Fibroblast of lung (primary cell): Measurements from ENCODE around the gene OXCT1. TPM values are rescaled to one million over a fixed set of nuclear protein-coding genes. Genes with fewer than 3 reads are reported as not detected.

Experiments used
- DNase-seq, 2 donors: peaks; one replicate each; pipeline versions ENCODE4 v3.0.0 to v3.0.0-alpha.2; 2010; ENCODE audit warnings: low read depth in 2 of 2
- H2AFZ ChIP-seq: 2 replicates; pipeline ENCODE4 v1.5.1; 2012; ENCODE audit warnings: low read length, control low read depth, inconsistent platforms
- H3K27ac ChIP-seq: 2 replicates; pipeline ENCODE4 v1.5.1; 2011; ENCODE audit warnings: low read length, control low read depth; ENCODE audit not compliant: insufficient read depth
- H3K27me3 ChIP-seq: 2 replicates; pipeline ENCODE4 v1.5.1; 2011; ENCODE audit warnings: mild to moderate bottlenecking, low read length; ENCODE audit not compliant: control insufficient read depth, insufficient read depth
- H3K36me3 ChIP-seq: 2 replicates; pipeline ENCODE4 v1.5.1; 2011; ENCODE audit warnings: low read length; ENCODE audit not compliant: control insufficient read depth, insufficient read depth
- H3K4me1 ChIP-seq: 2 replicates; pipeline ENCODE4 v1.5.1; 2011; ENCODE audit warnings: low read length; ENCODE audit not compliant: control insufficient read depth, insufficient read depth; ENCODE audit errors: extremely low read depth
- H3K4me2 ChIP-seq: 2 replicates; pipeline ENCODE4 v1.5.1; 2011; ENCODE audit warnings: low read length, control low read depth; ENCODE audit not compliant: insufficient read depth; ENCODE audit errors: extremely low read depth
- H3K4me3 ChIP-seq, 4 experiments: fragments of 200-600 bp in 1 of 4; sonication (generic) in 1 of 4; replicated peaks in 1 of 4; 2 replicates each; pipeline ENCODE4 v1.5.1; 2011 to 2016; ENCODE audit warnings: low read length in 4 of 4, low read depth in 3 of 4, mild to moderate bottlenecking in 3 of 4, control low read depth in 2 of 4, inconsistent platforms in 1 of 4, mixed read lengths in 1 of 4; ENCODE audit not compliant: insufficient read depth in 1 of 4; ENCODE audit errors: control extremely low read depth in 1 of 4
- H3K79me2 ChIP-seq: 2 replicates; pipeline ENCODE4 v1.5.1; 2012; ENCODE audit warnings: mild to moderate bottlenecking, low read length, inconsistent platforms; ENCODE audit not compliant: control insufficient read depth, insufficient read depth
- H3K9ac ChIP-seq: 2 replicates; pipeline ENCODE4 v1.5.1; 2011; ENCODE audit warnings: mild to moderate bottlenecking, low read length, control low read depth; ENCODE audit not compliant: insufficient read depth
- H3K9me3 ChIP-seq: 2 replicates; pipeline ENCODE4 v1.5.1; 2012; ENCODE audit warnings: low read depth, low read length; ENCODE audit not compliant: control insufficient read depth, insufficient read depth
- H4K20me1 ChIP-seq: 2 replicates; pipeline ENCODE4 v1.5.1; 2011; ENCODE audit warnings: low read length; ENCODE audit not compliant: control insufficient read depth, insufficient read depth; ENCODE audit errors: extremely low read depth
- EZH2 ChIP-seq: IDR thresholded peaks from 2 replicates; pipeline ENCODE4 v1.5.1; 2012; ENCODE audit warnings: low read length, control low read depth, mild to moderate bottlenecking; ENCODE audit errors: missing control alignments
- polyA plus RNA-seq, 2 donors: library from polyadenylated mRNA; depleted of rRNA in 1 of 2; stranded (reverse) in 1 of 2; unstranded in 1 of 2; fragments of >200 nt; gene quantifications; 2 replicates each; pipeline ENCODE4 v1.2.1, GENCODE V29; 2011 to 2012; ENCODE audit warnings: missing spikeins in 1 of 2
- total RNA-seq: library from RNA; depleted of rRNA; stranded (reverse); fragments of >200 nt; gene quantifications from 2 replicates; pipeline ENCODE4 v1.2.1, GENCODE V29; 2014
- TF ChIP-seq, protein P1 (sequence below), 2 donors: IDR thresholded peaks in 1 of 2; conservative IDR thresholded peaks in 1 of 2; 1 replicate in 1 of 2; 2 replicates in 1 of 2; pipeline ENCODE4 v1.5.1; 2011 to 2012; ENCODE audit warnings: low read length in 2 of 2, control low read depth in 1 of 2, inconsistent platforms in 1 of 2, low read depth in 1 of 2, mild to moderate bottlenecking in 1 of 2

The OXCT1 gene
- total and polyA plus RNA-seq, 2 donors (not counting 1 experiment from before 2014, with no cell fraction given): 35.7 to 56.3 TPM

DNA sequence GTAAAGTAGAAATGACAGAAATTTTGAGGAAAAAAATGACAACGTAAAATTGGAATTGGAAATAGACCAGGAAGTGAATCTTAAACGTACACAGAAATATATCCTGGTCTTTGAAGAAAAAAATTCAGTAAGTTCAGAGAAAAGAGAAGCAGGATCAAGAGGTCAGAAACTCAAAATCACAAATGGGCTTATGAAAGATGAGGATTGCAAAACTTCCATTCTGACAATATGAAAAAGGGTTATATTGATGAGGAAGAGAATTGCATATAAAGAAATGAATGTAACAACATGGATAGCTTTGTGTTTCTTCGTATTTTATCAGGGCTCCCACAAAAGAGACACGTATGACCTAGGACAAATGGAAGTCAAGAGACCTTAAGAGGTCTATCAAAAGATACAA lies 58.1 kb downstream of the OXCT1 start:
- H3K9me3 ChIP-seq: no peaks in the 10 kb centered on the region
- no peaks in the 10 kb centered on the region for H3K36me3 ChIP-seq
- no peaks in the 10 kb centered on the region for H4K20me1 ChIP-seq
- no peak overlapping the region for H3K4me2 ChIP-seq
- DNase-seq: no peak
- H3K9ac ChIP-seq: no peak overlapping the region
- H3K27ac ChIP-seq: no peak overlapping the region
- no peaks in the 10 kb centered on the region for H3K79me2 ChIP-seq
- H3K4me1 ChIP-seq: no peaks in the 10 kb centered on the region
- H2AFZ ChIP-seq: no peak overlapping the region
- H3K4me3 ChIP-seq: no peak overlapping the region
- H3K27me3 ChIP-seq: no peaks in the 10 kb centered on the region
- TF ChIP-seq, protein P1, sequence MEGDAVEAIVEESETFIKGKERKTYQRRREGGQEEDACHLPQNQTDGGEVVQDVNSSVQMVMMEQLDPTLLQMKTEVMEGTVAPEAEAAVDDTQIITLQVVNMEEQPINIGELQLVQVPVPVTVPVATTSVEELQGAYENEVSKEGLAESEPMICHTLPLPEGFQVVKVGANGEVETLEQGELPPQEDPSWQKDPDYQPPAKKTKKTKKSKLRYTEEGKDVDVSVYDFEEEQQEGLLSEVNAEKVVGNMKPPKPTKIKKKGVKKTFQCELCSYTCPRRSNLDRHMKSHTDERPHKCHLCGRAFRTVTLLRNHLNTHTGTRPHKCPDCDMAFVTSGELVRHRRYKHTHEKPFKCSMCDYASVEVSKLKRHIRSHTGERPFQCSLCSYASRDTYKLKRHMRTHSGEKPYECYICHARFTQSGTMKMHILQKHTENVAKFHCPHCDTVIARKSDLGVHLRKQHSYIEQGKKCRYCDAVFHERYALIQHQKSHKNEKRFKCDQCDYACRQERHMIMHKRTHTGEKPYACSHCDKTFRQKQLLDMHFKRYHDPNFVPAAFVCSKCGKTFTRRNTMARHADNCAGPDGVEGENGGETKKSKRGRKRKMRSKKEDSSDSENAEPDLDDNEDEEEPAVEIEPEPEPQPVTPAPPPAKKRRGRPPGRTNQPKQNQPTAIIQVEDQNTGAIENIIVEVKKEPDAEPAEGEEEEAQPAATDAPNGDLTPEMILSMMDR (conservative IDR thresholded peaks at IDR 0.05 in 1 of 2, IDR thresholded peaks at IDR 0.05 in 1 of 2; ENCODE audit: low read depth in 1 of 2, low read length in 2 of 2): no peak
- no peak for TF ChIP-seq EZH2

DNA sequence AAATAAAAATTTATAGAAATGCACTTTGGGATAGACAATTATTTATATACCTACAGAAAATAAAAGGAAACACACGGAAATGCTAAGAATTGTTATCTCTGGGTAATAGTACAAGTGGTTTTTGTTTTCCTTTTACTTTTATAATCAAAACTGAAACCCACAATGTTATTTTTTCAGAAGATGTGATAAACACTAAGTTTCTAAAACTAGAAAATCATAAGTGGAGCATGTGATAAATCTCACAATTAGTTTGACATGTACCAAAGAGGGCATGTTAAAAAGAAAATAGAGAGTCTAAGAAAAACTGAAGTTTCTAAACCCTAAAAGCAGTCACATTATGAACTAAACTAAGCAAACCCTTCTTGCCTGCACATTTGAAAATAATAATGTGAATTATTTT lies 61.1 kb downstream of the OXCT1 start:
- Histone ChIP-seq H3K4me1 (no peaks in the 10 kb centered on the region), H4K20me1 (no peaks in the 10 kb centered on the region), H3K79me2 (no peaks in the 10 kb centered on the region), H3K4me3 (no peak overlapping the region), H3K27me3 (no peaks in the 10 kb centered on the region), H3K9me3 (no peaks in the 10 kb centered on the region), H3K27ac (no peak overlapping the region), H3K4me2 (no peak overlapping the region), H2AFZ (no peak overlapping the region), H3K9ac (no peak overlapping the region), H3K36me3 (no peaks in the 10 kb centered on the region)
- TF ChIP-seq, protein P1 (conservative IDR thresholded peaks at IDR 0.05 in 1 of 2, IDR thresholded peaks at IDR 0.05 in 1 of 2; ENCODE audit: low read depth in 1 of 2, low read length in 2 of 2): no peak
- no peak for DNase-seq

DNA sequence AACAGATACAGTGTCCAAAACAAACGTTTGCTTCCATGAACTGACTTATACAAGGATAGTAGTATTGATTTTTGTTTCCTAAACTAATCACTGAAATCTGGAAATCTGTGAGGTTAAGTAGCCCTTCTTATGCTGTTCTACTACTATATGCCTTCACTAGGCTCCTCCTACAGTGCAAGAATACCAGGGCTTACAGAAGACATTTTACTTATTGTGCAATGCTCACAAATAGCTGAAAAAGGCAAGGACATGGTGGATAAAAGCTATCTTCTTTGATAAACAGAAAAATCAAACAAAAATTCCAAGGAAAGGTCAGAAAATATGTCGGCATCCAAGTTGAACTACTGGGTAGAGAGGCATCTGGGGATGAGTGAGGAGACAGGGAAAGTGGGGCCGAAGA lies 61.9 kb downstream of the OXCT1 start:
- H3K27me3 ChIP-seq: no peaks in the 10 kb centered on the region
- TF ChIP-seq, protein P1 (conservative IDR thresholded peaks at IDR 0.05 in 1 of 2, IDR thresholded peaks at IDR 0.05 in 1 of 2; ENCODE audit: low read depth in 1 of 2, low read length in 2 of 2): no peak
- no peak for TF ChIP-seq EZH2

More for the DNA sequence above, 61.9 kb downstream of the OXCT1 start:
- Histone ChIP-seq H3K9ac (no peak overlapping the region), H3K79me2 (no peaks in the 10 kb centered on the region), H3K27ac (no peak overlapping the region), H3K36me3 (no peaks in the 10 kb centered on the region), H3K4me3 (no peak overlapping the region), H3K4me1 (no peaks in the 10 kb centered on the region), H2AFZ (no peak overlapping the region), H3K9me3 (no peaks in the 10 kb centered on the region), H4K20me1 (no peaks in the 10 kb centered on the region), H3K4me2 (no peak overlapping the region)
- no peak for DNase-seq
